HepG2 (cell line): ENCODE results near the gene ESAM. TPM values are rescaled to one million over a fixed set of nuclear protein-coding genes. Genes with fewer than 3 reads are reported as not detected.

Experiments used
- HNRNPUL1 ChIP-seq: fragments of 200-400 bp; formaldehyde crosslinking; IDR thresholded peaks from 2 replicates; pipeline ENCODE4 v1.6.1; 2017; ENCODE audit warnings: low read depth, mild to moderate bottlenecking, low read length, moderate library complexity
- IKZF1 ChIP-seq: fragments of 450-650 bp; IDR thresholded peaks from 2 replicates; pipeline ENCODE4 v1.7.1; 2016
- SIN3A ChIP-seq: IDR thresholded peaks from 2 replicates; pipeline ENCODE4 v1.6.1; 2011; ENCODE audit warnings: low read depth, mild to moderate bottlenecking, control low read depth, low read length, borderline replicate concordance
- ZNF12 ChIP-seq: sonication (generic); formaldehyde crosslinking; IDR thresholded peaks from 2 replicates; pipeline ENCODE4 v1.5.0; 2020; ENCODE audit warnings: missing genetic modification reagents
- ZNF672 ChIP-seq: sonication (generic); formaldehyde crosslinking; IDR thresholded peaks from 2 replicates; pipeline ENCODE4 v1.8.1; 2022; ENCODE audit warnings: missing genetic modification reagents
- polyA plus RNA-seq, 8 experiments: library from polyadenylated mRNA; depleted of rRNA in 3 of 8; stranded (reverse) in 7 of 8; unstranded in 1 of 8; fragments of >200 nt; fragmentation: Illumina TruSeq in 4 of 8; extraction: Trizol in 4 of 8; gene quantifications; 2 replicates each; pipeline versions ENCODE4 v1.2.1 to v1.2.3, GENCODE V29; 2011 to 2016; ENCODE audit warnings: low read depth in 4 of 8, missing spikeins in 1 of 8, mixed read lengths in 1 of 8; ENCODE audit not compliant: insufficient read depth in 1 of 8
- total RNA-seq, 5 experiments: library from RNA; depleted of rRNA; stranded (reverse); fragments of >200 nt; fragmentation: Illumina TruSeq; extraction: Trizol; gene quantifications; 2 replicates each; pipeline ENCODE4 v1.2.3, GENCODE V29; 2016; ENCODE audit warnings: low read depth in 1 of 5
- TF ChIP-seq, protein P1 (sequence below), 2 experiments: fragments of 450-650 bp in 1 of 2; sonication (generic) in 1 of 2; formaldehyde crosslinking in 1 of 2; IDR thresholded peaks; 2 replicates each; pipeline versions ENCODE4 v1.6.1 to v1.8.0; 2016 to 2022; ENCODE audit warnings: antibody characterized with exemption in 1 of 2, mild to moderate bottlenecking in 1 of 2, missing genetic modification reagents in 1 of 2
- TF ChIP-seq, protein P2 (sequence below): IDR thresholded peaks from 2 replicates; pipeline ENCODE4 v1.6.1; 2016; ENCODE audit warnings: mild to moderate bottlenecking, missing biosample characterization, missing genetic modification reagents
- TF ChIP-seq, protein P3 (sequence below): sonication (generic); formaldehyde crosslinking; conservative IDR thresholded peaks from 2 replicates; pipeline ENCODE4 v1.8.0; 2022; ENCODE audit warnings: mild to moderate bottlenecking, moderate library complexity, missing genetic modification reagents
- TF ChIP-seq, protein P4 (sequence below), 2 experiments: sonication (generic) in 1 of 2; formaldehyde crosslinking in 1 of 2; IDR thresholded peaks; 2 replicates each; pipeline versions ENCODE4 v1.5.1 to v1.6.1; 2011 to 2020; ENCODE audit warnings: borderline replicate concordance in 1 of 2, low read depth in 1 of 2, low read length in 1 of 2, mild to moderate bottlenecking in 1 of 2, missing genetic modification reagents in 1 of 2, moderate library complexity in 1 of 2
- TF ChIP-seq, protein P5 (sequence below): sonication (generic); formaldehyde crosslinking; IDR thresholded peaks from 2 replicates; pipeline ENCODE4 v1.4.0; 2020; ENCODE audit warnings: missing genetic modification reagents

ESAM gene
- total and polyA plus RNA-seq, 2 of the 13 experiments (the other 11 are each of a cell fraction or from before 2014, with no cell fraction given), result 1.2 to 6.8 TPM

DNA sequence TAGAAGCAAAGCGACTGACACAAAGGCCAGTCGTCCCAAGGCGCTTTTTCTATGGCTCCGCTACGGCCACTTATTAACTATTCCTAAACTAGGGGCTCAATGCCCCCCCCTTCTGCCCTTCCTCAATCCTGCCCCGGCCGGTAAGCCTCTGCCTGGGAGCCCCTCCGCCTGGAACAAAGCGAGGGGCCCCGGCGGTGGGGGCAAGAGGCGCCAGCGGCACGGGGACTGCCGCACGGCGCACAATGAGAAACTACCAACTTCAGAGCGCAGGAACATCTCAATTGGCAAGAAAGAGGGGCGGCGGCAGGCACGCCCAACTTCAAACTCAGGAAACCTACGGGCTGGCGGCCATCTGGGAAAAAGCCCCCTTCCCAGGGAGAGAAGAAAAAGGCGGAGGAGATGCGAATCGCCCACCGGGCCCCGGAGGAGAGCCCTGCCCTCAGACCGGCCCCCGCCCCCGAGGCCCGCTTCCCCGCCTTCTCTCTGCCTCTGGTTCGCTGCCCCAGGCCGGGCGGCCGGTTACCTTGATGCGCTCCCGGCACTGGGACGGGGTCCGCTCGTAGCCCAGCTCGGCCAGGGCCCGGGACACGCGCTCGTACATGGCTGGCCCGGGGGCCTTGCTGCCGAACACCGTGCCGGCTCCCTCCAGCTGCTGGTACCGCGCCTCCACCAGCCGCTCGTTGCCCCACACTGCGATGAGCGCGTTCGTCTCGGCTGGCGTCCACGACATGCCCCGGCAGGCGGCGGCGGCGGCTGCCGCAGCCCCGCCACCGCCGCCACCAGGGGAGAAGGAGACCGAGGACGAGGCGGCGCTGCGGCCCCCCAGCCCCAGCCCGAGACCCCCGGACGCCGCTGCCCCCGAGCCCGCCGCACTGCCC, 37.5 kb upstream of the ESAM start (continued):
- TF ChIP-seq, protein P1, sequence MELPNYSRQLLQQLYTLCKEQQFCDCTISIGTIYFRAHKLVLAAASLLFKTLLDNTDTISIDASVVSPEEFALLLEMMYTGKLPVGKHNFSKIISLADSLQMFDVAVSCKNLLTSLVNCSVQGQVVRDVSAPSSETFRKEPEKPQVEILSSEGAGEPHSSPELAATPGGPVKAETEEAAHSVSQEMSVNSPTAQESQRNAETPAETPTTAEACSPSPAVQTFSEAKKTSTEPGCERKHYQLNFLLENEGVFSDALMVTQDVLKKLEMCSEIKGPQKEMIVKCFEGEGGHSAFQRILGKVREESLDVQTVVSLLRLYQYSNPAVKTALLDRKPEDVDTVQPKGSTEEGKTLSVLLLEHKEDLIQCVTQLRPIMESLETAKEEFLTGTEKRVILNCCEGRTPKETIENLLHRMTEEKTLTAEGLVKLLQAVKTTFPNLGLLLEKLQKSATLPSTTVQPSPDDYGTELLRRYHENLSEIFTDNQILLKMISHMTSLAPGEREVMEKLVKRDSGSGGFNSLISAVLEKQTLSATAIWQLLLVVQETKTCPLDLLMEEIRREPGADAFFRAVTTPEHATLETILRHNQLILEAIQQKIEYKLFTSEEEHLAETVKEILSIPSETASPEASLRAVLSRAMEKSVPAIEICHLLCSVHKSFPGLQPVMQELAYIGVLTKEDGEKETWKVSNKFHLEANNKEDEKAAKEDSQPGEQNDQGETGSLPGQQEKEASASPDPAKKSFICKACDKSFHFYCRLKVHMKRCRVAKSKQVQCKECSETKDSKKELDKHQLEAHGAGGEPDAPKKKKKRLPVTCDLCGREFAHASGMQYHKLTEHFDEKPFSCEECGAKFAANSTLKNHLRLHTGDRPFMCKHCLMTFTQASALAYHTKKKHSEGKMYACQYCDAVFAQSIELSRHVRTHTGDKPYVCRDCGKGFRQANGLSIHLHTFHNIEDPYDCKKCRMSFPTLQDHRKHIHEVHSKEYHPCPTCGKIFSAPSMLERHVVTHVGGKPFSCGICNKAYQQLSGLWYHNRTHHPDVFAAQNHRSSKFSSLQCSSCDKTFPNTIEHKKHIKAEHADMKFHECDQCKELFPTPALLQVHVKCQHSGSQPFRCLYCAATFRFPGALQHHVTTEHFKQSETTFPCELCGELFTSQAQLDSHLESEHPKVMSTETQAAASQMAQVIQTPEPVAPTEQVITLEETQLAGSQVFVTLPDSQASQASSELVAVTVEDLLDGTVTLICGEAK (IDR thresholded peaks at IDR 0.05), result no peak
- TF ChIP-seq, protein P1 (CRISPR knock-in tag; IDR thresholded peaks at IDR 0.05), result 0 out of 2 replicates have a peak, but pooled peaks have one; percentile 6
- TF ChIP-seq, protein P2, sequence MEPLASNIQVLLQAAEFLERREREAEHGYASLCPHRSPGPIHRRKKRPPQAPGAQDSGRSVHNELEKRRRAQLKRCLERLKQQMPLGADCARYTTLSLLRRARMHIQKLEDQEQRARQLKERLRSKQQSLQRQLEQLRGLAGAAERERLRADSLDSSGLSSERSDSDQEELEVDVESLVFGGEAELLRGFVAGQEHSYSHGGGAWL (CRISPR knock-in tag), result no peak
- no peak for TF ChIP-seq SIN3A
- TF ChIP-seq, protein P3, sequence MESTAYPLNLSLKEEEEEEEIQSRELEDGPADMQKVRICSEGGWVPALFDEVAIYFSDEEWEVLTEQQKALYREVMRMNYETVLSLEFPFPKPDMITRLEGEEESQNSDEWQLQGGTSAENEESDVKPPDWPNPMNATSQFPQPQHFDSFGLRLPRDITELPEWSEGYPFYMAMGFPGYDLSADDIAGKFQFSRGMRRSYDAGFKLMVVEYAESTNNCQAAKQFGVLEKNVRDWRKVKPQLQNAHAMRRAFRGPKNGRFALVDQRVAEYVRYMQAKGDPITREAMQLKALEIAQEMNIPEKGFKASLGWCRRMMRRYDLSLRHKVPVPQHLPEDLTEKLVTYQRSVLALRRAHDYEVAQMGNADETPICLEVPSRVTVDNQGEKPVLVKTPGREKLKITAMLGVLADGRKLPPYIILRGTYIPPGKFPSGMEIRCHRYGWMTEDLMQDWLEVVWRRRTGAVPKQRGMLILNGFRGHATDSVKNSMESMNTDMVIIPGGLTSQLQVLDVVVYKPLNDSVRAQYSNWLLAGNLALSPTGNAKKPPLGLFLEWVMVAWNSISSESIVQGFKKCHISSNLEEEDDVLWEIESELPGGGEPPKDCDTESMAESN (CRISPR knock-in tag), result 0 out of 2 replicates have a peak, but pooled peaks have one; percentile 33
- no peak for TF ChIP-seq ZNF12 (CRISPR knock-in tag)
- no peak for TF ChIP-seq IKZF1
- TF ChIP-seq, protein P4, sequence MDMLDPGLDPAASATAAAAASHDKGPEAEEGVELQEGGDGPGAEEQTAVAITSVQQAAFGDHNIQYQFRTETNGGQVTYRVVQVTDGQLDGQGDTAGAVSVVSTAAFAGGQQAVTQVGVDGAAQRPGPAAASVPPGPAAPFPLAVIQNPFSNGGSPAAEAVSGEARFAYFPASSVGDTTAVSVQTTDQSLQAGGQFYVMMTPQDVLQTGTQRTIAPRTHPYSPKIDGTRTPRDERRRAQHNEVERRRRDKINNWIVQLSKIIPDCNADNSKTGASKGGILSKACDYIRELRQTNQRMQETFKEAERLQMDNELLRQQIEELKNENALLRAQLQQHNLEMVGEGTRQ (IDR thresholded peaks at IDR 0.05; ENCODE audit: low read depth, low read length), result no peak
- TF ChIP-seq, protein P4 (CRISPR knock-in tag; IDR thresholded peaks at IDR 0.05; ENCODE audit: borderline replicate concordance), result 0 out of 2 replicates have a peak, but pooled peaks have one; percentile 9
- TF ChIP-seq HNRNPUL1, result no peak
- TF ChIP-seq, protein P5, sequence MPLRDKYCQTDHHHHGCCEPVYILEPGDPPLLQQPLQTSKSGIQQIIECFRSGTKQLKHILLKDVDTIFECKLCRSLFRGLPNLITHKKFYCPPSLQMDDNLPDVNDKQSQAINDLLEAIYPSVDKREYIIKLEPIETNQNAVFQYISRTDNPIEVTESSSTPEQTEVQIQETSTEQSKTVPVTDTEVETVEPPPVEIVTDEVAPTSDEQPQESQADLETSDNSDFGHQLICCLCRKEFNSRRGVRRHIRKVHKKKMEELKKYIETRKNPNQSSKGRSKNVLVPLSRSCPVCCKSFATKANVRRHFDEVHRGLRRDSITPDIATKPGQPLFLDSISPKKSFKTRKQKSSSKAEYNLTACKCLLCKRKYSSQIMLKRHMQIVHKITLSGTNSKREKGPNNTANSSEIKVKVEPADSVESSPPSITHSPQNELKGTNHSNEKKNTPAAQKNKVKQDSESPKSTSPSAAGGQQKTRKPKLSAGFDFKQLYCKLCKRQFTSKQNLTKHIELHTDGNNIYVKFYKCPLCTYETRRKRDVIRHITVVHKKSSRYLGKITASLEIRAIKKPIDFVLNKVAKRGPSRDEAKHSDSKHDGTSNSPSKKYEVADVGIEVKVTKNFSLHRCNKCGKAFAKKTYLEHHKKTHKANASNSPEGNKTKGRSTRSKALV (CRISPR knock-in tag), result peak; percentile 89
- TF ChIP-seq ZNF672 (CRISPR knock-in tag), result 0 out of 2 replicates have a peak, but pooled peaks have one; percentile 1
